ENCODE data around the gene SLC39A10.

SLC39A10 gene

GRCh38 chr2:195733831-195734230 is 76.8 kb downstream of the SLC39A10 start:
- H3K4me3 ChIP-seq (ENCODE audit: low read depth, low read length) = no peak overlapping the region
- no peak for TF ChIP-seq CTCF (IDR thresholded peaks at IDR 0.05; ENCODE audit: low read depth, low read length)
- in situ Hi-C loops (cut with HindIII; ENCODE audit: low sequenced_read_pairs) = no loop called here
- DNase-seq (ENCODE audit: low read depth, low spot score) = no peak

GRCh38 chr2:195734395-195734794 is 77.4 kb downstream of the SLC39A10 start:
- H3K4me3 ChIP-seq (ENCODE audit: low read depth, low read length) = no peak overlapping the region
- in situ Hi-C loops (cut with HindIII; ENCODE audit: low sequenced_read_pairs) = no loop called here
- no peak for TF ChIP-seq CTCF (IDR thresholded peaks at IDR 0.05; ENCODE audit: low read depth, low read length)
- DNase-seq (ENCODE audit: low read depth, low spot score) = no peak

GRCh38 chr2:195734931-195735330 is 77.9 kb downstream of the SLC39A10 start:
- H3K4me3 ChIP-seq (ENCODE audit: low read depth, low read length) = no peak overlapping the region
- in situ Hi-C loops (cut with HindIII; ENCODE audit: low sequenced_read_pairs) = no loop called here
- no peak for TF ChIP-seq CTCF (IDR thresholded peaks at IDR 0.05; ENCODE audit: low read depth, low read length)
- DNase-seq (ENCODE audit: low read depth, low spot score) = no peak

GRCh38 chr2:195735347-195735746 is 78.3 kb downstream of the SLC39A10 start:
- TF ChIP-seq CTCF (IDR thresholded peaks at IDR 0.05; ENCODE audit: low read depth, low read length) = no peak
- in situ Hi-C loops (cut with HindIII; ENCODE audit: low sequenced_read_pairs) = no loop called here
- no peak overlapping the region for H3K4me3 ChIP-seq (ENCODE audit: low read depth, low read length)
- DNase-seq (ENCODE audit: low read depth, low spot score) = no peak

GRCh38 chr2:195737511-195738325 is 80.7 kb downstream of the SLC39A10 start:
- no peak overlapping the region for H3K4me3 ChIP-seq (ENCODE audit: low read depth, low read length)
- TF ChIP-seq CTCF (IDR thresholded peaks at IDR 0.05; ENCODE audit: low read depth, low read length) = no peak
- in situ Hi-C loops (cut with HindIII; ENCODE audit: low sequenced_read_pairs) = no loop called here
- DNase-seq (ENCODE audit: low read depth, low spot score) = peak; percentile 66

GRCh38 chr2:195741191-195741590 is 84.2 kb downstream of the SLC39A10 start:
- DNase-seq (ENCODE audit: low read depth, low spot score) = no peak
- in situ Hi-C loops (cut with HindIII; ENCODE audit: low sequenced_read_pairs) = no loop called here
- no peak overlapping the region for H3K4me3 ChIP-seq (ENCODE audit: low read depth, low read length)
- TF ChIP-seq CTCF (IDR thresholded peaks at IDR 0.05; ENCODE audit: low read depth, low read length) = no peak

Data from astrocyte of the spinal cord (primary cell).